HG03066 (cell line): Measurements from ENCODE around the gene PLCXD3.

Experiments used
- ATAC-seq: cut with Tn5 transposase; IDR thresholded peaks from one replicate; pipeline ENCODE4 v1.9.1; 2021; ENCODE audit warnings: low read depth; ENCODE audit not compliant: unreplicated experiment

Gene PLCXD3, protein sequence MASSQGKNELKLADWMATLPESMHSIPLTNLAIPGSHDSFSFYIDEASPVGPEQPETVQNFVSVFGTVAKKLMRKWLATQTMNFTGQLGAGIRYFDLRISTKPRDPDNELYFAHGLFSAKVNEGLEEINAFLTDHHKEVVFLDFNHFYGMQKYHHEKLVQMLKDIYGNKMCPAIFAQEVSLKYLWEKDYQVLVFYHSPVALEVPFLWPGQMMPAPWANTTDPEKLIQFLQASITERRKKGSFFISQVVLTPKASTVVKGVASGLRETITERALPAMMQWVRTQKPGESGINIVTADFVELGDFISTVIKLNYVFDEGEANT

DNA sequence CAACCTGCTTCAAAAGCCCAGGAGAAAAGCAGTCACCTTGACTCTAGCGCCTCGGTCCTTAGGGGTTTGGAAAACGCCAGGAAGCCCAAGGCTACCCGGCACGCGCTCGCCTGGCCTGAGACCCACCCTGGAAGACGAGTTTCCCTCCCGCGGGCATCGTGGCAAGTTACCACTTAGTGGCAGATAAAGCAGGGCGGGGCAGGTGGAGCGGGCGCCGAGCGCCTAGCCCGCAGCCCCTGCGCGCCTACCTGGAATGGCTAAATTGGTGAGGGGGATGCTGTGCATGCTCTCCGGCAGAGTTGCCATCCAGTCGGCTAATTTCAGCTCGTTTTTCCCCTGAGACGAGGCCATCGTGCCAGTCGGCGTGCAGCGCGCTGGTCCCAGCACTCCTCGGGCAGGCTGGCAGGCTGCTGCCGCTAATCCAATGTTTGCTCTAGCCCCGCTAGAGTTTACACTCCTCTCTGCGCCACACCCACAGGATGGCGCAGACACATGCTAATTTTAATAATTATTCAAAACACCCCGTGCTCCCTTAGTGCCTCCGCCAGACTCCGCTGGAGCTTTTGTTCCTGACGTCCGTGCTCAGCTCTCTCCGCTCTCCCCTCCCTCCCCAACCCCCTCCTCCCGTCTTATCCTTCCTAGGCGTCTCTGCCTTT, at the start of gene PLCXD3:
TSS of gene PLCXD3 (minus strand) at position 426 of the 656 bp plus-strand sequence. CDS start at position 351, 75 bp downstream.
- ATAC-seq: no peak

DNA sequence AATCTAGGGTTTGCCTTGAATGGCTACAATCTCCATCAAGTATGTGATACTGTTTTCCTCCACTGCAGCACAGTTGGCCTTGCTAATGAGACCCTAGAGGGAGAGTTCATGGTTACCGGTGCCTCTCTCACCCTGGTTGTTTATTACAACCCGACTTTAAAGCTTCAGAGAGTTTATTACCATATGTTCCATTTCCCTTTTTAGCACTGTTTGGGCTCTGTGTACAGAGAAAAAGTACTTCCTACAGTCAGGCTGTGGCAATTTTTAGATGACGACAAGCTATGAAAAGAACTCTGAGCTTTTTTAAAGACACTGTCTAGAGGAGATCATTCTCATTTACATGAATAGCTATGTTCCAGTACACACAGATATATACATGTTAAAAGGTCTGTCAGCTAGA, 48.8 kb upstream of the PLCXD3 start:
- no peak for ATAC-seq

DNA sequence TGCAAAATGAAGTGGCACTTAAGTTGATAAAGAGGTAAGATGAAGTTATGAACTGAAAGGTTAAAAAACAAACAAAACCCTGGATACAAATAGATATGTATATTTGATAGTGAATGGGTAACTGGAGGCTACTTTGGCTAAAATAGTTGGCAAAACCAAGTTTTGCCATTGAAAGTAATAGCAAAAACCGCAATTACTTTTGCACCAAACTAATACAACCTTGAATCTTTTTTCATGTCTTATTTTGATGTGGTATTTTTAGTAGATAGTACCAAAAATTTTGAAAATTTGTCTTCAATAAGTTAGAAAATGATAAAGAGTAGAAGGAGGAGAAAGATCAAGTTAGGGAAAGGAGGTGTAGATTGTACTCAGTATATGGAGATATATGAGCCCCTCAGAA, 47.9 kb upstream of the PLCXD3 start:
- ATAC-seq: no peak

DNA sequence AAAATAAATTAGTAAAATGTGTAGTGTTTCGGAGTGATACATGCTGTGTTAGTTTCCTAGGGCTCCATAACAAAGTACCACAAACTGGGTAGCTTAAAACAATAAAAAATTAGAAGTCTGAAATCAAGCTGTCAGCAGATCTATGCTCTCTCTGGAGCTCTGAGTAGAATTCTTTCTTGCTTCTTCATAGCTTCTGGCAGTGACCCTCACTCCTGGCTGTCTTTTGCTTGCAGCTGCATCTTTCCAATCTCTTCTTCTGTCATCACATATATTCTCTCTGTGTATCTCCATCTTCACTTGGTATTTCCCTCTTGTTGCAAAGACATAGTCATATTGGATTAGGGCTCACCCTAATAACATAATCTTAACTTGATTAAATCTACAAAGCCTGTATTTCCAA, 37.6 kb upstream of the PLCXD3 start:
- no peak for ATAC-seq

DNA sequence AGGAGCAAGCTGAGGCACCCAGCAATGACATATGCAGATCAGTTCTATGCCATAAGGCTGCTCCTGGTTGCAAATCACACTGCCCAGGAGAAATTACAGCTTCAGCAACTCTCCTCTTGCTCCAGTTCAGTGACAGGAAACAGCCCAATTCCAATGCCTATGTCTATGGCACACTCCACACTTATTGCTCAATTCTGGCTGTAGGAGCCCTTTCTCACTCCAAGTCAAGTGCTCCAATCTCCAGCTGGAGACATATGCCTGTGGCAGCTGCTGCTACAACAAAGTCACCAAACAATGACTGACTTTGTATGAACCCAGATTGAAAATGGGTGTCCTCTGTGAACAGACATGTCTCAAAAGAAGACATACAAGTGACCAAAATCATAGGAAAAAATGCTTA, 31.8 kb upstream of the PLCXD3 start:
- no peak for ATAC-seq

DNA sequence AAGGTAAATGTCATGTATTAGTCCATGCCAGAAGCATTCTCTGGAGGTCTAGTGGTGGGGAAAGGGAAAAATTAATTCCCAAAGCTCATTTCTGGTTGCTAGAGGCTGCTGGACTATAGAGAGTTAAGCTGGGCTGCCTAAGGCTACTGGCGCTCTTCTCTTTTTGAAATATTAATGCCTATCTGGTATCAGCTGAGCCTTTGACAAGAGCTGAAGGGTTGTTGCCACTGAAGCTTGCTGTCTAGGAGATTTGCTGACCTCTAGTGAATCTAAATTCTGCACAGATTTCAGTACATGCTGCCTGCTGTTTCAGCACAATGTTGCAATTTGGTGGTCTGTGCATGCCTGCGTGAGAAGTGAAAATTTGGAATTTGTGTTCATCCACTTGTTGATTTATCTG, 29.1 kb upstream of the PLCXD3 start:
- ATAC-seq: no peak

DNA sequence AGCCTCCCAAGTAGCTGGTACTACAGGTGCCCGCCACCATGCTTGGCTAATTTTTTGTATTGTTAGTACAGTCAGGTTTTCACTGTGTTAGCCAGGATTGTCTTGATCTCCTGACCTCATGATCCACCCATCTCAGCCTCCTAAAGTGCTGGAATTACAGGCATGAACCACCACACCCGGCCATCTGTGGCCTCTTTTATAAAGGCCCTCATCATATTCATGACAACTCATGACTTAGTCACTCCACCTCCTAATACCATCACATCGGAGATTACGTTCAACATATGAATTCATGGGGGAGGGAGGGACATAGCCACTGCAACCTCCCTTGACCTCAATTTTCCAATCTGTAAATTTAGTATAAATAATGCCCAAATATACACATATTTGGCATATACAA, 27.2 kb upstream of the PLCXD3 start:
- ATAC-seq: no peak

DNA sequence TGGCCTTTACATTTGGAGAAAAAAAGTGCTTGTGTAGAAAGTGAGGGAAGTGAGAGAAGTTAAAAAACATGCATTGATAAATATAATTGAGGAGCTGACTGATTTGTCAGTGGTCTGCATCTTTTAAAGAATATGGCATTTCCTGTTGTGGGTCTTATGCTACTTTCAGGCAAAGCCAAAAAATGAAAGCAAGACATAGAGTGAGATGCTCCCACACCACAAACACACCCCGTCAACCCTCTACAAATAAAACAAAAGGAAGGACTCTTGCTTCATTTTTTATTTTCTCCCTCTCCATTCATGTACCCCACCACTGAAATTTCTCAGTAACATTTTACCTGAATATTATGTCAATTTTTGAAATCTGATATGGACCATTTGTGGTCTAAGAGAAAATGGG, 22.1 kb upstream of the PLCXD3 start:
- no peak for ATAC-seq

DNA sequence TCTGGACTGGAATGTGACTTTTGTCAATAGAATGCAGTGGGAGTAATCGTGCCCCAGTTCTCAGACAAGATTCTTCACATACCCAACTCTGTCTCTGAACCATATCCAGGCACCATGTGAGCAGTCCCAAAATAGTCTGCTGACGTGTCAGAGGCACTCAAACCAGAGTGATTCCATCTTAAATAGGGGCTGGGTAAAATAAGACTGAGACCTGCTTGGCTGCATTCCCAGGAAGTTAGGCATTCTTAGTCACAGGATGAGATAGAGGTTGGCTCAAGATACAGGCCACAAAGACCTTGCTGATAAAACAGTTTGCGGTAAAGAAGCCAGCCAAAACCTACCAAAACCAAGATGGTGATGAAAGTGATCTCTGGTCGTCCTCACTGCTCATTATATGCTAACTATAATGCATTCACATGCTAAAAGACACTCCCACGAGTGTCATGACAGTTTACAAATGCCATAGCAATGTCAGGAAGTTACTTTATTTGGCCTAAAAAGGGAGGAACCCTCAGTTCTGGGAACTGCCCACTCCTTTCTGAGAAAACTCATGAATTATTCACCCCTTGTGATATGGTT, 16.9 kb upstream of the PLCXD3 start:
- ATAC-seq: no peak

DNA sequence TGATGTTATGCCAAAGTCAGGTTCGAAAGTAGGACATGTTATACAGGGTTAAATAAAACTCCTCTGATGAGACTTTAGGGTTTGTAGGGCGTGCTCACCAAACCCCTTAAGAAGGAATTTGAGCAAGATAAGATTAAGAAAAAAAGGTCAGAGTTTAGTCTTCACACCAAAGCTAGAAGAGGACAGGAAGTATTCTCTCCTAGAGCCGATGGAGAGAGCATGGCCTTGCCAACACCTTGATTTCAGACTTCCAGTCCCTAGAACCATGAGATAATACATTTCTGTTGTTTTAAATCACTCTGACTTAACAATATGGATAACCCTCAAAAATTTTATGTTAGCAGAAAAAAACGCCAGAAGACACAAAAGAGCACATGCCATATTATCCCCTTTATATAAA, 16.3 kb upstream of the PLCXD3 start:
- ATAC-seq: no peak

DNA sequence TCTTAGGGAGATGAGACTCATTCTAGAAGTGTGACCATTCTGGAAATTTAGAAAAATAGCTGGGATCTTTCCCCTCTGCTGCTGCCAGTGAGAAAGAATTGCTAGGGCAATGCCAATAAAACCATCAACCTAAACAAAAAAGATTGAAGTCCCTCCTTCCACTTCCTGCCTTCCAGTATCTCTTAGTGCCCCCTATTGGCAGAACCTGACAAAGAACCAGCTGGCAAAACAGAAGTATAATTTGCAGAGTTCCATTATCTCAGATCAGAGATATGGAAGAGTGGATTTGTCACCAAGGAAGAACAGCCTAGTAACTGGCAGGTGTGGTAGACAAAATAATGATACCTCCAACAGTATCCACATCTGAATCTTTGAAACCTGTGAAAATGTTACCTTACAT, 13.8 kb upstream of the PLCXD3 start:
- ATAC-seq: no peak

DNA sequence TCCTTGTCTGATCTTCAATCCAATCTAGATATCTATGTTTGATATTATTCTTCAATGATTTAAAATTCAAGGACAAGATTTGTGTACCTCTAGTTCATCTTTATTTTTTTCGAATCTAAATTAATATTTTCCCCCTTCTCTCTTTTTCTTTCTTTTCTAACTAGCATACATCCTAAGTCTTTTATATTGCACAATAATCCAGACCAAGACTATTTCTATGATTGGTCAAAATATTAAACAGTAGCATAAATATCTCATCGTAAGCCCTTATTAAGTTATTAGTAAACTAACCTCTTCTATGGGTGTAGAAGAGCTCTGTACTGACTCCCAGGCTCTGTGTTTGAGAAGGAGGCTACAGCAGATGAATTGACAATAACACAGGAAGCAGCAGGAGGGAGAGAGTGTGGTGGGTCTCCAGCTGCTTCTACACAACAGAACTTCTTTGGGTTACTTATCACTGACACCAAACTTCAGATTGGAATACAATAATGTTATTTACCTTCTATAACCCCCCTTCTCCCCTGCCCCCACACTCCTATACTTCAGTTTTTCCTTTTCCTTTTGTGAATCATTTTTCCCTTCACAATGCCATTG, 11.9 kb upstream of the PLCXD3 start:
- ATAC-seq: no peak

DNA sequence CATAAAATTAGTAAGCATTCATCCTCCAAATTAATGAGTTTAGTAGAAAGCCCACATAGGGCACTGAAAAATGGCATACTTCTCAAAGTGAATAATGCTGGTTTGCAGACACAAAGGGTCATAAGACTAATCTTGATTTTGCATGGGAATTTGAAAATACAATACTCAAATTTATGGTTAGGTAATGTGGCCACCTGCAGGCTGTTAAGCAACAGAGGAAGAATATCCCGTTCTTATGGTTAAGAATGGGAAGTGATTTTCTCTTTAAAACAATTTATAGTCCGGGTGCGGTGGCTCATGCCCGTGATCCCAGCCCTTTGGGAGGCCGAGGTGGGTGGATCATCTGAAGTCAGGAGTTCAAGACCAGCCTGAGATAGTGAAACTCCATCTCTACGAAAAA, 9.4 kb upstream of the PLCXD3 start:
- ATAC-seq: no peak

DNA sequence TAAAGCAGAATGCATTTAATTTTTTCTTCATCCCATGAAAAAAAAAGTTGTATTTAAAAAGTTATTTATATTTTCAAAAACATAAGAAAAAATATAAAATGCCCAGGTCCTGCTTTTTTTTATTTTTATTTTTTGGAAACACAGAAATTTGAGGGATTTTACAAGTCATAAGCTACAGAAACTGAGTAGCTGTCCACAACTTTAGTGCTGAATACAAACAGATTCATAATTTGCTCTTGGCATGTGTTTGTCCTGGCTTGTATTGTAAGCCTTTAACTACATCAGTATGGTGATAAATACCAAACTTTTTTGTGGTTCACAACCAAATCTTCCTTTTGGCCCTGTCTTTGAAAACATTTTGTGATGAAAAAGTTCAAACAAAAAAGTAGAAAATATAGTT, 7.5 kb upstream of the PLCXD3 start:
- ATAC-seq: no peak

DNA sequence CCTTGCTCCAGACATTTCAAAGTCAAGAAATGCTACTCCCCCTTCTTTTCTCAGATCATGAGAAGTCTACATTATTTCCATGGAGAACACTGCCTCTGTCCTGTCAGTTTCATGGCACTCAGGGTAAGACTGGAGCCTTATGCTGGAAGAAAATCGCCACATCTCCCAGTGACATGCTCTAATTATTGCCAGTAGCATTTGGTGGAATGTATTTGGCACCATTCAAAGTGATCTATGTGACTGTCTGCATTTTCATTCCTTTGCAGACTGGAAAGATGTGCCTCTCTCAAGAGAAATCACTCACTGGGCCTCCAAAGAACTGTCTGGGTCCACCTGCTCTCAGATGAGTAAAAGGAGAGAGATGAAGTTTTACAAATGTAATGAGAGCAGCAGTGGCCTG, 840 bp upstream of the PLCXD3 start:
- no peak for ATAC-seq

DNA sequence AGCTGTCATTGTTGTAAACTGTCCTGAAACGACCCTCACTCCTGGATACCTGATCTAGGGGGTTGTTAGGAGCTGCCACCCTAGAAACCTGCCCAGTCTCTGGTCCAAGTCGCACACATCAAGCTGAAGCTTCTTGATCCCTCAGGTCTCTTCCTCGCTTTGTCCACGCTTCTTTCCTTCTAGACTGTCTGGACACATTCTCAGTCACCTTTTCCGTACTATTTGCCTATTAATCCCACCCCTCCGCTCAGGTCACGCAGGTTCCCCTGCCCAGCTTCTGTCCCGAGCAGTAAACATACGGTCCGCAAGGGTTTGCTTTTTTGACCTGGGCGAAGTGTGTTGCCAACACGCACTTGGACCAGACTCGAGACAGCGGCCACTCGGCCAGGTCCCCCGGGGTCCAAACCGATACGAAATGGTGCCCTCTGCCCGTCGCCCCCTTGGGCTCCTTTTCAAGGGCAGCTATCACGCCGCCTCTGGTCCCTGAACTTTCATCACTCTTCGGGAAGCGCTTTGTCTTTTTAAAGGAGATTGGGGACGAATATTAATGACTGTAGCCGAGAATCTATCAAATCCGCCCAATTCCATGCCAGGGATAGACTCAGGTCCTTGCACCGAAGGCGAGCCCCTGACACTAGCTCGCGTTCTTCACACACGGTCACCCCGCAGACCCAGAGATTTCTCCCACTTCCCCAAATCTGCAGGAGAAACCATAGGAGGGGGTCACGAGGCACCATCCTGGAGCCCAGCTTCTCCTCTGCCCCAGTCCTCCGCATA, 814 bp downstream of the PLCXD3 start:
- no peak for ATAC-seq

DNA sequence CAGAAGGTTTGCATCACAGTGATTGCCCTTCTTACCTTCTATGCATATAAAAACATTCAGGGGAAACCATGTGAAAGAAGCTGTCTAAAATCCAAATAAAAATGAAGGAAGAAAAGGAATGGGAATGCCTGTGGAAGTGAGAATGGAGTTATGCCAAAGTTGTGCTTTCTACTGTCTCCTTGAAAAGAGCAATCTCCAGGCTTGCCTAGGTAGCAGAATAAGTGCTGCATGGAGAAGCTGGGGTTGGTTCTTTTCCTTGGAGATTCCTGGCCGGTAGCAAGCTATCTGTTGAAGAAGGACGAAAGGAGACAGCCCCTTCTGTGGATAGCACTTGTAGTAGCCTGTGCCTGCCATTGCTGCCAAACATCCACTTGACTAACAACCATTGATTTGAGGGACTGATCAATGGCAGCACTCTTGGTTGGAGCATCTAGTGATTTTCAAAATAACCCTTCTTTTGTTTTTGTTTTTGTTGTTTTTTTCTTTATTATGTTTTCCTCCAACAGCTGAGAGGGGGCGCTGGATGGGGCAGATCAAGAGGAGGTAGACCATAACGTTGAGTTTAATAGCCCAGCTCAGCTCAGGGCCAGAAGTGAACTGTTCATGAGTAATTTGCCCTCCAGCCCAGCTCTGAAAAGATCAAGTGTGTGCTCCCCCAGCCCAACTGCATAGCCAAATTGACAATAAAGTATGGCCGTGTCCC, 1.6 kb downstream of the PLCXD3 start:
- no peak for ATAC-seq

DNA sequence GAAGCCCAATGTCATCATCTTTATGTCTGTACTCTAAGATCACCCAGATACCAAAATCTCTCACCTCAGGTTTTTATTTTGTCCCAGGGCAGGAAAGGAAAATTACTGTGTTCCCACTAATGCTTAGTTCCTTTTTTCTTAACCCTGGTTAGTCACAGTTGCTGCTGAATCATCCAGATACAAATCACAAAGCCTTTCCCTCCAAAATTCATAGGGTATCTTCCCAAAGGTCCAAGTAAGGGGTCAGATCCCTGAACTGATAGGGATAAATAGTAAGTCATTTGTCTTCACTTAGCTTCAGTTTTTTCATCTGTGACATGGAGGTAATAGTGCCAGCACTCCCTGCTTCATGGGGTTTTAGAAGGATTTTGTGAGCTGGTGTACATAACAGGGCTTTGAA, 2.2 kb downstream of the PLCXD3 start:
- no peak for ATAC-seq

DNA sequence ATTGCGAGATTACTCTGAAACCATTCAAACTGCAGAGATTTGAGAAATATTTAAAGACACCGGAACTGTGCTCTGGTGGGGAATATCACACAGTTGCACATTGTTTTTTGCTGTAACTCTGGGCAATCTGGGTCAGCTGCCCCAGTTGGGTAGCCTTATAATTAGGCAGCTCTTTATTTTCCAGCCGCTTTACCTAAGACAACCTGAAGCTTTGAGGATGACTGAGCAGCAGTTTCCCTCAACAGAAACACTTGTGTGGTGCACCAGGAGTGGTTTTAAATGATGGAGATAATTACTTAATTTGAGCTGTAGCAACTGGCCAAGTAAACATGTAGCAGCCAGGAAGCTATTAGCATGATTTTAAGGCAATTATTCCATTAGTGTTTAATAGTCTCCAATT, 2.9 kb downstream of the PLCXD3 start:
- ATAC-seq: no peak

DNA sequence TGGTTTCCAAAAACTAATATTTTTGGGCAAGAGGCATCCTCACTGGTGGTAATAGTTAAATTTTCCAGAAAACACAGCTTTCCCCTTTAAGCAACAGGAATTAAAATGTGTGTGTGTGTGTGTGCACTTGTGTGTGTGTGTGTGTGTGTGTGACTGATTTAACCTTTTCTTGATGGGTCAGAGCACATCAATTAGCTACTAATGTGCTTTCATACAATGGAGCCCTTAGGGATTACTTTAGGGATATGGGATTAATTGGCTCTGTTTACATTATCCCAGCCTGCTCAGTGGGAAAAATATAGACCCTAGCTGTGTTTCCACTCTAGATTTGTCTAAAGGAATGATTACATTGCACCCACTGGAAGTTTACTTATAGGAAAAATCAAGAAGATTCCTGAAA, 6.5 kb downstream of the PLCXD3 start:
- no peak for ATAC-seq
